Nephron progenitor cell (in vitro differentiated cells): ENCODE measurements around the gene ARHGAP24.

Experiments
- DNase-seq: peaks from one replicate; pipeline ENCODE4 v3.0.0; 2021
- H3K27ac Mint-ChIP-seq: 2 replicates; pipeline ENCODE4 v1.8.0; 2021; ENCODE audit warnings: mild to moderate bottlenecking, moderate library complexity, mixed read lengths
- H3K27me3 Mint-ChIP-seq: 2 replicates; pipeline ENCODE4 v1.8.0; 2021; ENCODE audit warnings: mild to moderate bottlenecking, low read depth, mixed read lengths; ENCODE audit not compliant: poor library complexity
- H3K36me3 Mint-ChIP-seq: 2 replicates; pipeline ENCODE4 v1.8.0; 2021; ENCODE audit warnings: low read depth, mixed read lengths
- H3K4me1 Mint-ChIP-seq: 2 replicates; pipeline ENCODE4 v1.8.0; 2021; ENCODE audit warnings: mixed read lengths
- H3K4me3 Mint-ChIP-seq: 2 replicates; pipeline ENCODE4 v1.8.0; 2021; ENCODE audit warnings: mild to moderate bottlenecking, moderate library complexity, mixed read lengths
- H3K9me3 Mint-ChIP-seq: 2 replicates; pipeline ENCODE4 v1.8.0; 2021; ENCODE audit warnings: mild to moderate bottlenecking, moderate library complexity, mixed read lengths
- CTCF ChIP-seq: fragments of 200-600 bp; sonication (generic); IDR thresholded peaks from 2 replicates; pipeline ENCODE4 v1.5.0; 2021; ENCODE audit warnings: antibody characterized with exemption

Gene ARHGAP24

GRCh38 chr4:86026720-86027119 is 551.8 kb downstream of the ARHGAP24 start:
- Mint-ChIP-seq H3K27ac (no peak overlapping the region), H3K27me3 (no peaks in the 10 kb centered on the region), H3K4me1 (peaks cover 4% of the 10 kb centered on the region), H3K36me3 (peaks cover 13% of the 10 kb centered on the region), H3K4me3 (no peak overlapping the region), H3K9me3 (peaks cover 9% of the 10 kb centered on the region)
- no peak for TF ChIP-seq CTCF
- DNase-seq: no peak

- Mint-ChIP-seq H3K4me3 (no peak overlapping the region), H3K9me3 (no peaks in the 10 kb centered on the region), H3K27ac (no peak overlapping the region), H3K36me3 (no peaks in the 10 kb centered on the region), H3K4me1 (peaks cover 34% of the 10 kb centered on the region), H3K27me3 (no peaks in the 10 kb centered on the region)
- no peak for DNase-seq
- no peak for TF ChIP-seq CTCF
Observed at GRCh38 chr4:86031927-86032326, 557.0 kb downstream of the ARHGAP24 start.

- Mint-ChIP-seq H3K27ac (peak overlapping the region; percentile 23), H3K9me3 (no peaks in the 10 kb centered on the region), H3K36me3 (no peaks in the 10 kb centered on the region), H3K27me3 (no peaks in the 10 kb centered on the region), H3K4me1 (peaks cover 36% of the 10 kb centered on the region), H3K4me3 (no peak overlapping the region)
- TF ChIP-seq CTCF: no peak
- no peak for DNase-seq
Observed at GRCh38 chr4:86032476-86033022, 557.6 kb downstream of the ARHGAP24 start.

- no peak overlapping the region for H3K4me3 Mint-ChIP-seq
- no peak for TF ChIP-seq CTCF
- no peaks in the 10 kb centered on the region for H3K27me3 Mint-ChIP-seq
- H3K4me1 Mint-ChIP-seq: peaks cover 36% of the 10 kb centered on the region
- peak overlapping the region; percentile 92 for H3K27ac Mint-ChIP-seq
- no peak for DNase-seq
- H3K36me3 Mint-ChIP-seq: no peaks in the 10 kb centered on the region
- H3K9me3 Mint-ChIP-seq: no peaks in the 10 kb centered on the region
Observed at GRCh38 chr4:86033171-86033570, 558.2 kb downstream of the ARHGAP24 start.

GRCh38 chr4:86034616-86035015 is 559.7 kb downstream of the ARHGAP24 start:
- H3K9me3 Mint-ChIP-seq: no peaks in the 10 kb centered on the region

More at GRCh38 chr4:86034616-86035015, 559.7 kb downstream of the ARHGAP24 start:
- H3K27ac Mint-ChIP-seq: no peak overlapping the region
- H3K4me1 Mint-ChIP-seq: peaks cover 36% of the 10 kb centered on the region
- H3K27me3 Mint-ChIP-seq: no peaks in the 10 kb centered on the region
- no peak for DNase-seq
- H3K36me3 Mint-ChIP-seq: no peaks in the 10 kb centered on the region
- no peak overlapping the region for H3K4me3 Mint-ChIP-seq
- TF ChIP-seq CTCF: no peak
